GM21528 (cell line): ENCODE measurements around the gene GRID2IP.

ENCODE experiments used
- ATAC-seq: cut with Tn5 transposase; IDR thresholded peaks from one replicate; pipeline ENCODE4 v1.9.1; 2021; ENCODE audit warnings: mild to moderate bottlenecking, moderate library complexity; ENCODE audit not compliant: unreplicated experiment, low FRiP score

Gene GRID2IP

GRCh38 chr7:6528401-6529130 lies 22.7 kb downstream of the GRID2IP start:
- no peak for ATAC-seq

GRCh38 chr7:6526997-6527378 lies 24.3 kb downstream of the GRID2IP start:
- no peak for ATAC-seq

- no peak for ATAC-seq
These were observed 30.9 kb downstream of the GRID2IP start for GRCh38 chr7:6520163-6520981.

- no peak for ATAC-seq
These were observed 34.8 kb downstream of the GRID2IP start for GRCh38 chr7:6516387-6516983.

GRCh38 chr7:6513541-6513940 lies 37.7 kb downstream of the GRID2IP start:
- ATAC-seq = no peak

GRCh38 chr7:6512892-6513291 lies 38.4 kb downstream of the GRID2IP start:
- ATAC-seq = no peak

- ATAC-seq = no peak
These were observed 40.7 kb downstream of the GRID2IP start for GRCh38 chr7:6510476-6511133.

- ATAC-seq = no peak
These were observed 42.3 kb downstream of the GRID2IP start for GRCh38 chr7:6508950-6509349.

GRCh38 chr7:6508539-6508938 lies 42.7 kb downstream of the GRID2IP start:
- no peak for ATAC-seq

- no peak for ATAC-seq
These were observed 43.4 kb downstream of the GRID2IP start for GRCh38 chr7:6507906-6508305.

GRCh38 chr7:6505685-6506559 lies 45.3 kb downstream of the GRID2IP start:
- no peak for ATAC-seq

- no peak for ATAC-seq
These were observed 46.3 kb downstream of the GRID2IP start for GRCh38 chr7:6504996-6505395.

- no peak for ATAC-seq
These were observed 48.4 kb downstream of the GRID2IP start for GRCh38 chr7:6502886-6503285.

GRCh38 chr7:6501586-6502564 lies 49.4 kb downstream of the GRID2IP start:
- no peak for ATAC-seq

GRCh38 chr7:6500691-6501090 lies 50.6 kb downstream of the GRID2IP start:
- ATAC-seq = no peak

- ATAC-seq = no peak
These were observed 53.3 kb downstream of the GRID2IP start for GRCh38 chr7:6497994-6498393.

GRCh38 chr7:6497637-6497905 lies 53.7 kb downstream of the GRID2IP start:
- no peak for ATAC-seq

- no peak for ATAC-seq
These were observed 54.2 kb downstream of the GRID2IP start for GRCh38 chr7:6496842-6497636.
